Pancreas (tissue), 10 donors: Measurements from ENCODE around the gene RAD51B. TPM values are rescaled to one million over a fixed set of nuclear protein-coding genes. Genes with fewer than 3 reads are reported as not detected.

Source experiments
- ATAC-seq, 4 donors: fragments of 200-7000 bp; cut with Tn5 transposase; one replicate each; pipeline versions ENCODE4 v1.8.0 to v1.9.1; 2020; ENCODE audit warnings: mild to moderate bottlenecking in 4 of 4, moderate library complexity in 4 of 4
- DNase-seq, 6 donors: peaks; one replicate each; pipeline ENCODE4 v3.0.0-alpha.2; 2020
- FAIRE-seq: peaks from 2 replicates; lab custom pipeline; 2012; peaks lifted over from hg19 to GRCh38; lab: Jason Lieb, UNC
- H3K27ac ChIP-seq, 4 donors: fragments of 200-600 bp; sonication (generic); 1 replicate in 3 of 4; 2 replicates in 1 of 4; pipeline versions ENCODE4 v1.5.0 to v1.8.0; 2020
- H3K27me3 ChIP-seq, 4 donors: fragments of 200-600 bp; one replicate each; pipeline ENCODE4 v1.8.0; 2021
- H3K36me3 ChIP-seq, 3 donors: fragments of 200-600 bp; sonication (generic) in 1 of 3; one replicate each; pipeline versions ENCODE4 v1.5.0 to v1.8.0; 2020 to 2021
- H3K4me1 ChIP-seq, 3 donors: fragments of 200-600 bp; one replicate each; pipeline ENCODE4 v1.8.0; 2021
- H3K4me3 ChIP-seq, 4 donors: fragments of 200-600 bp; sonication (generic) in 2 of 4; one replicate each; pipeline versions ENCODE4 v1.5.0 to v1.8.0; 2020 to 2021
- H3K9me3 ChIP-seq, 4 donors: fragments of 200-600 bp; one replicate each; pipeline ENCODE4 v1.8.0; 2021
- CTCF ChIP-seq, 4 donors: fragments of 200-600 bp; sonication (generic) in 3 of 4; IDR thresholded peaks; one replicate each; pipeline versions ENCODE4 v1.5.0 to v1.8.0; 2021; ENCODE audit warnings: antibody characterized with exemption in 4 of 4
- WGBS, 2 donors: extraction: QIAGEN DNeasy Blood & Tissue Kit; methylation state at CpG; one replicate each; pipeline ENCODE4 v1.1.7; 2013; 5-methylcytosine and 5-hydroxymethylcytosine counted together
- intact Hi-C, 3 donors: fragments of 100-400 bp; cut with DNase I; formaldehyde crosslinking; loops; one replicate each; pipeline versions ENCODE4 v1.11.1 to v1.14.2; 2022
- polyA plus RNA-seq, 2 donors: library from polyadenylated mRNA; stranded (reverse); fragments of 200-250 nt; gene quantifications; one replicate each; pipeline ENCODE4 v1.2.3, GENCODE V29; 2013
- total RNA-seq, 6 donors: library from RNA; stranded (reverse); fragmentation: NEBNext Ultra II Directional in 4 of 6; extraction: Animal tissue kit (Norgen Biotek cat#: 25700) in 4 of 6; gene quantifications; one replicate each; pipeline versions ENCODE4 v1.2.1 to v1.2.4, GENCODE V29; 2021 to 2023
- donor health status: healthy with polysubstance abuse.
- donor health status: DM: no; HTN: no; CAD: no; lungs with moderate emphysema.
- donor health status: DM: no; HTN: no; CAD: no.
- donor health status: control.
- donor health status: control.
- donor health status: Bipolar disorder and iron deficiency.
- donor health status: DM: yes; HTN: yes; CAD: no.
- donor health status: DM: no; HTN: no; CAD: no.
- donor health status: DM: no; HTN: no; CAD: no.
- donor health status: DM: yes; HTN: yes; CAD: no.

Gene RAD51B
- total and polyA plus RNA-seq, 8 donors: 1.1 to 17.3 (median 5.8) TPM

GRCh38 chr14:68166731-68167382, 347.3 kb downstream of the RAD51B start:
- ATAC-seq: no peak

GRCh38 chr14:68167383-68168087, 348.0 kb downstream of the RAD51B start:
- Histone ChIP-seq H3K27ac (peak overlapping the region in 2 of 4 donors; percentile 85 to 91), H3K4me1 (peaks cover 42 to 83% (median 65%) of the 10 kb centered on the region in 3 donors), H3K4me3 (no peak overlapping the region), H3K36me3 (no peaks in the 10 kb centered on the region), H3K27me3 (no peaks in the 10 kb centered on the region), H3K9me3 (no peaks in the 10 kb centered on the region)
- ATAC-seq (no peak), DNase-seq (no peak), FAIRE-seq (peak; percentile 60)
- 57 to 68% methylated on average over 5 of the region's 5 CpGs for WGBS, 2 donors
- TF ChIP-seq CTCF (IDR thresholded peaks at IDR 0.05): no peak
- intact Hi-C loops: no loop called here

More at GRCh38 chr14:68166731-68167382, 347.3 kb downstream of the RAD51B start:
- no peak for TF ChIP-seq CTCF (IDR thresholded peaks at IDR 0.05)
- intact Hi-C loops: no loop called here
- no peak overlapping the region for H3K4me3 ChIP-seq
- WGBS, 2 donors: 91 to 94% methylated on average over 3 of the region's 3 CpGs
- no peak for DNase-seq
- H3K36me3 ChIP-seq: no peaks in the 10 kb centered on the region
- H3K27ac ChIP-seq: peak overlapping the region in 2 of 4 donors; percentile 85 to 91
- no peaks in the 10 kb centered on the region for H3K9me3 ChIP-seq
- FAIRE-seq: no peak
- peaks cover 39 to 77% (median 60%) of the 10 kb centered on the region in 3 donors for H3K4me1 ChIP-seq
- no peaks in the 10 kb centered on the region for H3K27me3 ChIP-seq

- no peak for TF ChIP-seq CTCF (IDR thresholded peaks at IDR 0.05)
- H3K9me3 ChIP-seq: no peaks in the 10 kb centered on the region
- H3K27ac ChIP-seq: peak overlapping the region in 2 of 4 donors; percentile 38 to 91
- no peak for ATAC-seq
- intact Hi-C loops: no loop called here
- WGBS, 2 donors: 61 to 66% methylated on average over 1 of the region's 1 CpG
- no peaks in the 10 kb centered on the region for H3K36me3 ChIP-seq
- no peak for DNase-seq
- no peak overlapping the region for H3K4me3 ChIP-seq
- FAIRE-seq: peak; percentile 61
- H3K27me3 ChIP-seq: no peaks in the 10 kb centered on the region
- peaks cover 49 to 85% (median 69%) of the 10 kb centered on the region in 3 donors for H3K4me1 ChIP-seq
Observed at GRCh38 chr14:68168460-68169109, 349.0 kb downstream of the RAD51B start.

GRCh38 chr14:68172216-68172615, 352.6 kb downstream of the RAD51B start:
- DNase-seq: no peak
- TF ChIP-seq CTCF (IDR thresholded peaks at IDR 0.05): no peak
- Histone ChIP-seq H3K4me1 (peaks cover 54 to 75% (median 63%) of the 10 kb centered on the region in 3 donors), H3K27me3 (no peaks in the 10 kb centered on the region), H3K36me3 (no peaks in the 10 kb centered on the region), H3K27ac (peak overlapping the region; percentile 53 to 91 (median 74)), H3K4me3 (no peak overlapping the region), H3K9me3 (no peaks in the 10 kb centered on the region)
- WGBS, 2 donors: 11 to 15% methylated on average over 3 of the region's 3 CpGs
- no peak for FAIRE-seq
- ATAC-seq: peak; percentile 28 to 77 (median 62)
- intact Hi-C loops: no loop called here
